CD4-positive, alpha-beta T cell (primary cell): ENCODE data around the gene KMT2C. TPM values are rescaled to one million over a fixed set of nuclear protein-coding genes. Genes with fewer than 3 reads are reported as not detected.

ENCODE experiments used
- ATAC-seq: fragments of 200-7000 bp; cut with Tn5 transposase; one replicate; pipeline ENCODE4 v1.10.0; 2022; ENCODE audit warnings: mild to moderate bottlenecking; ENCODE audit not compliant: poor library complexity
- CTCF ChIA-PET: fragments of 350-600 bp; sonication (Branson Sonifier 250); formaldehyde crosslinking; loops from one replicate; lab custom pipeline; 2021; ENCODE audit warnings: antibody characterized with exemption, inconsistent platforms; lab: Charles Lee
- POLR2A ChIA-PET: fragments of 350-600 bp; sonication (Branson Sonifier 250); formaldehyde crosslinking; loops from one replicate; lab custom pipeline; 2021; ENCODE audit warnings: antibody characterized with exemption, inconsistent platforms; lab: Charles Lee
- DNase-seq, 14 experiments: peaks; one replicate each; pipeline ENCODE4 v3.0.0-alpha.2; 2013 to 2020; ENCODE audit warnings: mixed read lengths in 2 of 14
- H3K27ac ChIP-seq, 2 donors: one replicate each; pipeline versions ENCODE4 v1.5.1 to v1.7.0; 2013; ENCODE audit warnings: low read length in 2 of 2, low read depth in 1 of 2, mild to moderate bottlenecking in 1 of 2
- H3K27me3 ChIP-seq, 2 experiments: 1 replicate in 1 of 2; 2 replicates in 1 of 2; pipeline versions ENCODE4 v1.6.1 to v1.7.0; 2013; ENCODE audit warnings: low read length in 2 of 2, control low read depth in 1 of 2, mild to moderate bottlenecking in 1 of 2, moderate library complexity in 1 of 2; ENCODE audit not compliant: insufficient read depth in 2 of 2, control insufficient read depth in 1 of 2
- H3K36me3 ChIP-seq: one replicate; pipeline ENCODE4 v1.6.1; 2013; ENCODE audit warnings: low read length, control low read depth; ENCODE audit not compliant: insufficient read depth
- H3K4me1 ChIP-seq: one replicate; pipeline ENCODE4 v1.6.1; 2013; ENCODE audit warnings: low read length, control low read depth; ENCODE audit not compliant: insufficient read depth
- H3K4me3 ChIP-seq: one replicate; pipeline ENCODE4 v1.5.1; 2013; ENCODE audit warnings: mild to moderate bottlenecking, low read length, moderate library complexity
- H3K9me3 ChIP-seq, 2 experiments: 1 replicate in 1 of 2; 2 replicates in 1 of 2; pipeline versions ENCODE4 v1.6.1 to v1.7.0; 2013; ENCODE audit warnings: low read length in 2 of 2, mild to moderate bottlenecking in 2 of 2, control low read depth in 1 of 2, moderate library complexity in 1 of 2; ENCODE audit not compliant: control insufficient read depth in 1 of 2, insufficient read depth in 1 of 2
- H3K27ac Mint-ChIP-seq: one replicate; pipeline ENCODE4 v1.8.0; 2020; ENCODE audit warnings: mixed read lengths
- H3K27me3 Mint-ChIP-seq: one replicate; pipeline ENCODE4 v1.8.0; 2021; ENCODE audit warnings: mixed read lengths
- H3K36me3 Mint-ChIP-seq: one replicate; pipeline ENCODE4 v1.8.0; 2021; ENCODE audit warnings: low read depth, mixed read lengths
- H3K4me1 Mint-ChIP-seq: one replicate; pipeline ENCODE4 v1.8.0; 2021; ENCODE audit warnings: low read depth, mixed read lengths
- H3K4me3 Mint-ChIP-seq: one replicate; pipeline ENCODE4 v1.8.0; 2020; ENCODE audit warnings: mild to moderate bottlenecking, mixed read lengths
- H3K9me3 Mint-ChIP-seq: one replicate; pipeline ENCODE4 v1.8.0; 2020; ENCODE audit warnings: mixed read lengths
- intact Hi-C, 2 experiments: fragments of 100-400 bp; cut with DNase I in 1 of 2; cut with micrococcal nuclease in 1 of 2; formaldehyde crosslinking; loops; one replicate each; pipeline versions ENCODE4 v1.15.1 to v1.9.0; 2023 to 2025; cut with DNase I, micrococcal nuclease
- total RNA-seq, 174 experiments: library from RNA in 2 of 174; stranded (reverse) in 2 of 174; gene quantifications; one replicate each; pipeline ENCODE4 v1.2.3 and lab custom pipeline; 2021 to 2026
- TF ChIP-seq, protein P1 (sequence below): fragments of 200-600 bp; IDR thresholded peaks from one replicate; pipeline ENCODE4 v1.8.0; 2022; ENCODE audit warnings: antibody characterized with exemption, mild to moderate bottlenecking

The KMT2C gene
- total RNA-seq, 2 experiments from 2014 or later, result 113 to 118 TPM

GRCh38 chr7:152085131-152085530 is 350.7 kb downstream of the KMT2C start:
- no peak overlapping the region for H3K27ac Mint-ChIP-seq
- Histone ChIP-seq H3K4me3 (no peak overlapping the region), H3K36me3 (no peaks in the 10 kb centered on the region), H3K27ac (no peak overlapping the region), H3K4me1 (no peaks in the 10 kb centered on the region), H3K9me3 (peaks cover 0 to 13% of the 10 kb centered on the region in 2 experiments), H3K27me3 (no peaks in the 10 kb centered on the region)
- no peak overlapping the region for H3K4me3 Mint-ChIP-seq
- ChIA-PET CTCF (no interaction called here), POLR2A (no interaction called here)
- TF ChIP-seq, protein P1, sequence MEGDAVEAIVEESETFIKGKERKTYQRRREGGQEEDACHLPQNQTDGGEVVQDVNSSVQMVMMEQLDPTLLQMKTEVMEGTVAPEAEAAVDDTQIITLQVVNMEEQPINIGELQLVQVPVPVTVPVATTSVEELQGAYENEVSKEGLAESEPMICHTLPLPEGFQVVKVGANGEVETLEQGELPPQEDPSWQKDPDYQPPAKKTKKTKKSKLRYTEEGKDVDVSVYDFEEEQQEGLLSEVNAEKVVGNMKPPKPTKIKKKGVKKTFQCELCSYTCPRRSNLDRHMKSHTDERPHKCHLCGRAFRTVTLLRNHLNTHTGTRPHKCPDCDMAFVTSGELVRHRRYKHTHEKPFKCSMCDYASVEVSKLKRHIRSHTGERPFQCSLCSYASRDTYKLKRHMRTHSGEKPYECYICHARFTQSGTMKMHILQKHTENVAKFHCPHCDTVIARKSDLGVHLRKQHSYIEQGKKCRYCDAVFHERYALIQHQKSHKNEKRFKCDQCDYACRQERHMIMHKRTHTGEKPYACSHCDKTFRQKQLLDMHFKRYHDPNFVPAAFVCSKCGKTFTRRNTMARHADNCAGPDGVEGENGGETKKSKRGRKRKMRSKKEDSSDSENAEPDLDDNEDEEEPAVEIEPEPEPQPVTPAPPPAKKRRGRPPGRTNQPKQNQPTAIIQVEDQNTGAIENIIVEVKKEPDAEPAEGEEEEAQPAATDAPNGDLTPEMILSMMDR, result no peak
- ATAC-seq (no peak), DNase-seq (no peak)
- intact Hi-C loops, result no loop called here
- peaks cover 9% of the 10 kb centered on the region for H3K9me3 Mint-ChIP-seq
- peaks cover 80% of the 10 kb centered on the region for H3K36me3 Mint-ChIP-seq
- no peaks in the 10 kb centered on the region for H3K27me3 Mint-ChIP-seq
- H3K4me1 Mint-ChIP-seq, result peaks cover 13% of the 10 kb centered on the region

Other genes starting within 250 kb of the KMT2C start
- under 1 TPM; 0.25 to 0.41 TPM for gene XRCC2, start 240.1 kb upstream of the KMT2C start, total RNA-seq